Measurements from ENCODE around the gene CORO2B.

DNA sequence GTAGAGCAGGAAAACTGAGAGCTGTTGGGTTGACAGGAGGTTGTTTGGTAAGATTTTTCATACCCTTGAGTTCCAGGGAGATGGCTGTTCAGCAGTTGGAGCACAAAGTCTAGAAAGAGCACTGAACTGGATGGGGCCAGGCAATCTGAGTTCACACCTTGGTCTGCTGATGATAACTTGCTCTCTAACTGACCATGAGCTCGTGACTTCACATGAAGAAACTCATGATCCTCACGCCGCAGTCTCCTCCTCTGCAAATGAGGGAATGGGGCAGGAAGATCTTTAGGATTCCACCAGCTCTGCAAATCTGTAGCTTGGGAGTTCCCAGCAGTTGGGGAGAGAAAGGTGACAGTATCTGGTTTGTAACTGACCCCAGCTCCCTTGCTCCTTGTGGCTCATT lies 33.7 kb downstream of the CORO2B start:
- TF ChIP-seq, protein P1, sequence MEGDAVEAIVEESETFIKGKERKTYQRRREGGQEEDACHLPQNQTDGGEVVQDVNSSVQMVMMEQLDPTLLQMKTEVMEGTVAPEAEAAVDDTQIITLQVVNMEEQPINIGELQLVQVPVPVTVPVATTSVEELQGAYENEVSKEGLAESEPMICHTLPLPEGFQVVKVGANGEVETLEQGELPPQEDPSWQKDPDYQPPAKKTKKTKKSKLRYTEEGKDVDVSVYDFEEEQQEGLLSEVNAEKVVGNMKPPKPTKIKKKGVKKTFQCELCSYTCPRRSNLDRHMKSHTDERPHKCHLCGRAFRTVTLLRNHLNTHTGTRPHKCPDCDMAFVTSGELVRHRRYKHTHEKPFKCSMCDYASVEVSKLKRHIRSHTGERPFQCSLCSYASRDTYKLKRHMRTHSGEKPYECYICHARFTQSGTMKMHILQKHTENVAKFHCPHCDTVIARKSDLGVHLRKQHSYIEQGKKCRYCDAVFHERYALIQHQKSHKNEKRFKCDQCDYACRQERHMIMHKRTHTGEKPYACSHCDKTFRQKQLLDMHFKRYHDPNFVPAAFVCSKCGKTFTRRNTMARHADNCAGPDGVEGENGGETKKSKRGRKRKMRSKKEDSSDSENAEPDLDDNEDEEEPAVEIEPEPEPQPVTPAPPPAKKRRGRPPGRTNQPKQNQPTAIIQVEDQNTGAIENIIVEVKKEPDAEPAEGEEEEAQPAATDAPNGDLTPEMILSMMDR (IDR thresholded peaks at IDR 0.05), result no peak
- TF ChIP-seq POLR2AphosphoS5 (IDR thresholded peaks at IDR 0.05), result no peak
